SU-DHL-6 (cell line): ENCODE results near the gene FAM163B.

Experiments used
- CTCF ChIP-seq: fragments of 200-600 bp; sonication (generic); IDR thresholded peaks from one replicate; pipeline ENCODE4 v1.5.1; 2017; ENCODE audit warnings: antibody characterized with exemption, mild to moderate bottlenecking, low read length, moderate library complexity; ENCODE audit not compliant: insufficient read depth, poor library complexity, severe bottlenecking
- EZH2phosphoT487 ChIP-seq: fragments of 200-600 bp; sonication (generic), shearing (Covaris generic); conservative IDR thresholded peaks from 2 replicates; pipeline ENCODE4 v1.6.1; 2018; ENCODE audit warnings: mild to moderate bottlenecking, antibody characterized with exemption, low read length, moderate library complexity, mixed read lengths

DNA sequence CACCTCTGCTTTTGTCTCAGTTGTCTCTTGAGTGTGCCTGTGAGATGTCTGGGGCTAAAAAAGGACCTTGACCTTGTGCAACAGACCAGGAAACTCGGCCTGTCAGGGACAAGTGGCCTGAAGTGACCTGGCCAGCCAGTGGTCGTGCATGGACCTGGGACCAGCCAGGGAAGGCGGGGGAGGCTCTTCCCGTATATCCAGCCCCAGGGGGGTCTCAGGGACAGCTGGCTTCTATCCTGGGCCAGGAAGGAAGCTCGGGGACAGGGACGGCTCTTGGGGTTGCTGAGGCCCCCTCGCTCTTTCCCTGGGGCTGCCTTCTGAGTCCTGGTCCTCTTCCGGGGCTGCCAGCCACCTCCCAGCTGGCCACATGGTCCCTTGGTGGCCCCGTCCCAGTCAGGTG is 77.9 kb downstream of the FAM163B start:
- TF ChIP-seq CTCF = no peak
- no peak for TF ChIP-seq EZH2phosphoT487
